Measurements from ENCODE around the gene TRIP13.
A peak's percentile ranks its signal among the peaks of the same experiment; 100 is the strongest.

TRIP13 gene

DNA sequence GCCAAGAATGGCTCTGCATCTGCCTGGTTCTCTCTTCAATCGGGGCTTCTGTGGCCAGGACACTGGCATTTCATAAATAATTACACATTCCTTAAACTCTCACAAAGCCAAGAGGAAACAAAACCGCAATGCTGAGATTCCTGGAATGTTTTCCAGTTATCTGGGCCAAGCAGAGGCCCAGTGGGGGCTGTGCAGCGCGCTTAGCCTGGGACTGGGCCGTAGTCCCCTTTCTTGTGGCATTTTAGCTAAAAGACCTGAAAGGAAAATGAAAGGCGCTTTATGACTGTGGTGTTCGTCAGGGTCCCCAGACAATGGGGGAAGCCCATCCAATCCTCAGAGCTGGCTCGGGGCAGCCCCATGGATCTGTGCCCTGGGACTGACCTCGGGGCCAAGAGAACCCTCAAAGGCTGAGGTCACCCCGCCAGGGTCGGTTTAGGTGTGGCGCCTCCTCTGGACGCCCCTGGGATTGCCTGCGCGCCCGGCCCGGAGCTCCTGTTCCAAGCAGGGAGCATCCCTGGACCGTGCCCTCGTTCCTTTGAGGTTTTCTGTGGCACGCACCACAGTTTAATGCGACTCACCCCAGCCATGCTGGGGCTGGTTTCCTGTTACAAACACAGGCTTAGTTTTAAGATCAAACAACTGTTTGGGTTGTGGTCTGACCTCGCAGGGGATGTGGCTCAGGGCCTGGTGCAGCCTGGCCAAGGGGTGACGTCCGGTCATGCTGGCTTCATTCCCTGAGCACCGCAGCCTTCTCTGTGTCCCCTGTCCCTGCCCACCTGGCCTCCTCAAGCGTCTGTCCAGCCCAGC, 64.5 kb downstream of the TRIP13 start:
- DNase-seq, result peak; percentile 58

GRCh38 chr5:957748-958485, 65.2 kb downstream of the TRIP13 start:
- DNase-seq, result no peak

- no peak for DNase-seq
Measured at GRCh38 chr5:958701-959571, 66.3 kb downstream of the TRIP13 start.

DNA sequence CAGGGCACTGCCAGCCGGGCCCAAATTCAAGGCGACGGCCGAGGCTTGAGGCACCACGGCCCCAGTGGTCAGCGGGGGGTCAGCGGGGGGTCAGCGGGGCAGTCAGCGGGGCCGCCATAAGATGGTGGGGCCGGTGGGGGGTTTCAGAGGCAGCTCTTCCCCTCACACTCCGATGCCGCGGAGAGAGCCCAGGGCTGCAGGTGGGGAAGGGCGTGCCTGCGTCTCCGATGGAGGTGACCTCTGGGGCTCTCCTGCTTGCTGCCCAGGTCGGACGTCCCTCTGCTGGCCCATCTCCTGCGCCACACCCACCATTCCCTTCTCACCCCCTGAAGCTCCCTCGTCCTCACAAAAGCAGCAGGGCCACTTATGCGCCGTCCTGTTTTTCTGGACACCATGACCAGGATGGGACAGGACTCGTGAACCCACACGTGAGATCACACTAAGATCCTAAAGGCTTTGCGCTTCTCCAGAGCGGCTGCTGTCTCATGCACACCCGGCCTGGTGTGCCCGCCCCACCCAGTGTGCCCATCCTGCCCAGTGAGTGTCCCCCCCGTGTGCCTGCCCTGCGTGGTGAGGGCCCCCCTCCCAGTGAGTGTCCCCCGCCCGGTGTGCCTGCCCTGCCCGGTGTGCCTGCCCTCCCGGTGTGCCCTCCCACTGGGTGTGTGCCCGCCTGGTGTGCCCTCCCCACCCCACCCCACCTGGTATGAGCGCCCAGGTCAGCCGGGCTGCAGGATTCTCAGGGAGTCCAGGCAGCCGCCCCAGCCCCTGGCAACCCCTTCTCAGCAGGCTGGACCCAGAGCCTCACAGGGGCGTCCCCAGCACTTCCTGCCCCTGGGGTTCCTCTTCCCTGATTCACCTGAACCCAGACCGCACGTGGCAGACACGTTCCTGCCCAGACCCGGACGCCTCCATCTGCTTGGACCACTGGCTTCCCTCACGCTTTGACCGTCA, 67.2 kb downstream of the TRIP13 start:
- no peak for DNase-seq

DNA sequence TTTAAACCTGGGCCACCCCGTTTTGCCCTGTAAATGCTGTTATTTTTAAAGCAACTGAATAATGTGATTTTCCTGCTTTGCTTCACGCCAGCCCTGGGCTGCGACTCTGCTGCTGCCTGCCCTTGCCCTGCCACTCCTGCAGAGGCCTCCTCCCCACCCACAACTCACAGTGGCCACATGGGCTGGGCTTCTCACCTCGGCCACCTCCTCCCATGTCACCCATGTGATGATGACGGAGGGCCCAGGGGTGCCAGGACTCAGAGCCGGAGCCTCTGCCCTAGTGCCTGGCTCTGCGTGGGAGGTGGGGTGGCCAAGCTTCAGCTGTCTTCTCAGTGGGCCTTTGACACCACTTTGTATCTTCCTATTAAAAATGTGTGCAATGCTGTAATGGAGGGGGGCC, 67.9 kb downstream of the TRIP13 start:
- no peak for DNase-seq

DNA sequence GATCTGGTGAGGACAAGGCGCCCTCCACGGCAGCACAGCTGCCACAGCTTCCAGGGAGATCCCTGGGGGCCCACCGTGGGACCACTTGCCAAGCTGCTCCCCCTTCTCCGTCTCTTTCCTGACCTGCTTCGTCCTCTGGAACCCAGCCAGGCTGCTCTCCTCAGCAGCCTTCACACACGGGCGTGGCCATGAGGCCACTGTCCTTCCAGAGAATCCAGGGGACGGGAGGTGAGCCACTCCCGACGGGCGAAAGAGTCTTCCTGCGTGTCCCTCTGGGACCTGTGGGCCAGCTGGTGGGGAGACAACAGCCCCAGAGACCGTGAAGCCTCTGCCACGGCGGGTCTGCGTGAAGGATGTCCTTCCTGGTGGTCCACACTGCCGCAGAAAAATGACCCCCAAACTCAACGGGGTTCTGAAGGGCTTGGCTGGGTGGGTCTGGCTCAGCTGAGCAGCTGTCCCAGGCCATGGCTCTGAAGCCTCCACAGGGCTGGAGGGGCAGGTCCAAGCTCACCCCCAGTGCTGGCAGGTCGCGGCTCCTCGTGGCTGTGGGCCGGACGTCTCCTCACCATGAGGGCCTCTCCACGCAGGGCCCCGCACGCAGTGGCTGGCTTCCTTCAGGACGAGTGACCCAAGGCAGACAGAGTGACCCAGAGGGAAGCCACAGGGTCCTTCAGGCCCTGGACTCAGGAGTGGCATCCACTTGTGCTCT, 68.5 kb downstream of the TRIP13 start:
- DNase-seq, result no peak

- no peak for DNase-seq
Measured at GRCh38 chr5:961711-962240, 69.1 kb downstream of the TRIP13 start.

- no peak for DNase-seq
Measured at GRCh38 chr5:962386-962785, 69.7 kb downstream of the TRIP13 start.

GRCh38 chr5:962801-963200, 70.1 kb downstream of the TRIP13 start:
- no peak for DNase-seq

DNA sequence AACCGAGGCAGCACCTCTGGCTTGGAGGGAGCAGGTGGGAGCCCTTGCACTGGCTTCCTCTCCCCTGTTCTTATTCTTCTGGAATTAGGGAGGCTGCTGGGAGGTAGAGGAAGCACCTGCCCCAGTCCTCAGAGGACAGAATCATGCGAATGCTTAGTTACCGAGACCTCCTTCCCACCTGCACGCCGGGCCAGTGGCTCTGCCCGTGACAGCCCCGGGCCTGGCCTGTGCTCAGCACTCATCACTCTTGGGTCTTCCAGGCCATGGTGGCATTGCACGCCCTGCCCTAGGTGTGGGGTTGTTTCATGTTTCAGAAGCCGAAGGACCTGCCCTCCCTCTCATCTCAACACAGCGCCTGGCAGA, 70.6 kb downstream of the TRIP13 start:
- no peak for DNase-seq

GRCh38 chr5:963673-964531, 71.2 kb downstream of the TRIP13 start:
- peak; percentile 71 for DNase-seq

GRCh38 chr5:964821-965220, 72.1 kb downstream of the TRIP13 start:
- DNase-seq, result no peak

DNA sequence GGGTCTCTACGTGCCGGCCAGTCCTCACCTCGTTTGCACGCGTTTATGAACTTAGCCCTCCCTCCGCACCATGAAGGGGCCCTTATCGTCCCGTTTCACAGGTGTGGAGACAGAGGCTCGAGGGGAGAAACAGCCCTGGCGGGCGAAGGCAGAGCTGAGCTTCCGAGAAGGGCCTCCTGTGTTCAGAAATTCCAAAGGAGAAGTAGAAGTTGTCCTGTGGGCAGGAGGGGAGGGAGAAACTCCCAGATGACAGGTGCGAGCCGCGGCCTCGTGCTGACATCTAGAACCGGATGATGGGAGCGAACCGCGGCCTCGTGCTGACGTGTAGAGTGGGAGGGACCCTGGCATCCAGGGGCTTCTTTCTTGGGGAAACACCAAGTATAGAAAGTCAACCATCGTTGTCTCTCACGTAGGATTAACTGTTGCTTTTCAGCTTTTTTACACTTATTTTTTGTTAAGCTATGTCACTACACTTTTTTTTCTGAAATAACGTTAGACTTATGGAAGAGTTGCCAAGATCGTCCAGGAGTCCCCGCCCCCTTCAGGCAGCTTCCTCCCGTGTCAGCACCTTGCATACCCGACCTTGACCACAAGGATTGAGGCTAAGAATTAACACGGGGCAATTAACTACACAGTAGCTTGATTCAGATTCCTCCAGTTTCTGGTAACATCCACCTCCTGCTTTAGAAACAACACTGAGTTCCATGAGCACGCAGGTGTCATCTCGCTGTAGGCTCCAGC, 73.1 kb downstream of the TRIP13 start:
- peak; percentile 20 for DNase-seq

DNA sequence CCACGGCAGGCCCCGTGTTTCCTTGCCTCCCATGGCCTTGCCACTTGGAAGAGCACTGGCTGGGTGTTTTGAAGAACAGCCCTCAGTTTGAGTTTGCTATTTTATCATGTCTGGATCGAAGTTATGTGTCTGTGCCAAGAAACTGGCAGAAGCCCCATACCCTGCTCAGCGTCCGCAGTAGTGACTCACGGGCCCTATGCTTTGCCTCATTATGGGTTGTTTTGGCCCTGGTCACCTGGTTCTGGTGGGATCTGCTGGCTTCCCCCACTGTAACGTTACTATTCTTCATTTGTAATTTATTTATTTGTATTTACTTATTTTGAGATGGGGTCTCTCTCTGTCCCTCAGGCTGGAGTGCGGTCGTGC, 73.6 kb downstream of the TRIP13 start:
- no peak for DNase-seq

GRCh38 chr5:966941-967340, 74.3 kb downstream of the TRIP13 start:
- no peak for DNase-seq
